HL-60/S4 treated with retinoic acid at 250 ng/mL for 4 days and 3 days (cell line): ENCODE data around the gene LCN1.
"Not testable (repeated sequence)": the region's sequence is repeated elsewhere in the genome, so short reads cannot be mapped to it uniquely, and the experiment has no call there.

ENCODE experiments used
- in situ Hi-C: fragments of 300-500 bp; cut with MboI; formaldehyde crosslinking; loops from 2 replicates; pipeline ENCODE4 v1.7.0; 2022; ENCODE audit warnings: low sequenced_read_pairs

LCN1 gene

GRCh38 chr9:135545646-135546176, 24.5 kb downstream of the LCN1 start, which contains the start of gene OBP2A:
OBP2A (plus strand) TSS chr9:135546126; CDS start chr9:135546181, 55 bp downstream.
- in situ Hi-C loops: not testable (repeated sequence)

GRCh38 chr9:135546792-135547617, 25.8 kb downstream of the LCN1 start:
- in situ Hi-C loops: not testable (repeated sequence)

GRCh38 chr9:135547756-135548736, 26.8 kb downstream of the LCN1 start:
- in situ Hi-C loops: no loop called here

- in situ Hi-C loops: not testable (repeated sequence)
These were observed 28.5 kb downstream of the LCN1 start for GRCh38 chr9:135549478-135550343.

GRCh38 chr9:135550344-135550918, 29.2 kb downstream of the LCN1 start:
- in situ Hi-C loops: no loop called here

- in situ Hi-C loops: no loop called here
These were observed 29.8 kb downstream of the LCN1 start for GRCh38 chr9:135551031-135551430.

- in situ Hi-C loops: no loop called here
These were observed 30.2 kb downstream of the LCN1 start for GRCh38 chr9:135551456-135551855.

GRCh38 chr9:135552021-135552697, 30.9 kb downstream of the LCN1 start:
- in situ Hi-C loops: no loop called here

- in situ Hi-C loops: no loop called here
These were observed 31.5 kb downstream of the LCN1 start for GRCh38 chr9:135552698-135553171.

GRCh38 chr9:135554718-135555117, 33.5 kb downstream of the LCN1 start:
- in situ Hi-C loops: no loop called here

- in situ Hi-C loops: no loop called here
These were observed 34.0 kb downstream of the LCN1 start for GRCh38 chr9:135555203-135555602.

- in situ Hi-C loops: no loop called here
These were observed 34.7 kb downstream of the LCN1 start for GRCh38 chr9:135555910-135556309.

- in situ Hi-C loops: no loop called here
These were observed 38.4 kb downstream of the LCN1 start for GRCh38 chr9:135559606-135560005.

- in situ Hi-C loops: no loop called here
These were observed 40.4 kb downstream of the LCN1 start, which contains the start of gene PAEP for GRCh38 chr9:135561391-135562234. PAEP (plus strand) TSS chr9:135561756.

GRCh38 chr9:135562235-135562745, 41.0 kb downstream of the LCN1 start:
- in situ Hi-C loops: no loop called here

GRCh38 chr9:135563039-135563476, 41.8 kb downstream of the LCN1 start:
- in situ Hi-C loops: no loop called here

- in situ Hi-C loops: no loop called here
These were observed 42.6 kb downstream of the LCN1 start for GRCh38 chr9:135563858-135564257.

- in situ Hi-C loops: no loop called here
These were observed 43.9 kb downstream of the LCN1 start for GRCh38 chr9:135565141-135565628.
